Activated CD4-positive, alpha-beta T cell treated with anti-CD3 and anti-CD28 coated beads for 4 hours (primary cell): ENCODE data around the gene PLEKHA8.
"Not testable (repeated sequence)": the region's sequence is repeated elsewhere in the genome, so short reads cannot be mapped to it uniquely, and the experiment has no call there.

Experiments used
- DNase-seq, 2 donors: peaks; one replicate each; pipeline ENCODE4 v3.0.0-alpha.2; 2020

The PLEKHA8 gene

DNA sequence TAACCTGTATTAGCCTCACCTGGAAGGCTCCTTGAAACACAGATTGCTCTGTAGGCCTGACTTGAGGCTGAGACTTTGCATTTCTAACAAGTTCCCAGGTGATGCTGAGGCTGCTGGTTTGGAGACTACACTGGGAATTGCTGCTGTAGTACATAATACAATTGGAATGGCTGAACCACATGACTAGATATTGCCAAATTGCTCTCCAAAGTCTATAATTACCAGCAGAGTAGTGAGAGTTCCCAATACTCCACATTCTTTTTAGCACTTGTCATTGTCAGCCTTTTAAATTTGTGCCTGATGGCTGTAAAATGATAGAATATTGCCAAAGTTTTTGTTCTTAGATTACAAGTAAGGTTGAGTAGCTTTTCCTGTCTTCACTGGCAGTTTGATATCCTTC, 39.9 kb downstream of the PLEKHA8 start:
- no peak for DNase-seq

GRCh38 chr7:30069096-30069867, 41.1 kb downstream of the PLEKHA8 start:
- no peak for DNase-seq

GRCh38 chr7:30070052-30070451, 41.8 kb downstream of the PLEKHA8 start:
- no peak for DNase-seq

DNA sequence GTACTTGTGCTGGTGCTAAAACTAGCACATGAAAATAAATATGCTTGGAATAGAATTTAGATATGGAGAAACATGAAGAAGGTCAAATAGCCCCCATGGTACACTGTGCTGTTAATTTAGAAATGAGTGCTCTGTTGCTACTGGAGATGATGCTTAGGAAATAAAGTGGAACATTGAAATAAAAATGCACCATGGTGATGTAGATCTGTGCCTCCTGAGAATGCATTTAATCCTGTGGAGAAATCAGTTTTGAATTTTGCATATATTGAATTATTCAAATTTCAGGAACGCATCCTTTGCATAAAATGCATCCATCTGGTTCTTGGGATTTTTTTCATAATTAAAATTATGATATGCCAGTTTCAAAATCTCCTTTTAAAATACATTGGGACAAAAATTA, 44.5 kb downstream of the PLEKHA8 start:
- no peak for DNase-seq

DNA sequence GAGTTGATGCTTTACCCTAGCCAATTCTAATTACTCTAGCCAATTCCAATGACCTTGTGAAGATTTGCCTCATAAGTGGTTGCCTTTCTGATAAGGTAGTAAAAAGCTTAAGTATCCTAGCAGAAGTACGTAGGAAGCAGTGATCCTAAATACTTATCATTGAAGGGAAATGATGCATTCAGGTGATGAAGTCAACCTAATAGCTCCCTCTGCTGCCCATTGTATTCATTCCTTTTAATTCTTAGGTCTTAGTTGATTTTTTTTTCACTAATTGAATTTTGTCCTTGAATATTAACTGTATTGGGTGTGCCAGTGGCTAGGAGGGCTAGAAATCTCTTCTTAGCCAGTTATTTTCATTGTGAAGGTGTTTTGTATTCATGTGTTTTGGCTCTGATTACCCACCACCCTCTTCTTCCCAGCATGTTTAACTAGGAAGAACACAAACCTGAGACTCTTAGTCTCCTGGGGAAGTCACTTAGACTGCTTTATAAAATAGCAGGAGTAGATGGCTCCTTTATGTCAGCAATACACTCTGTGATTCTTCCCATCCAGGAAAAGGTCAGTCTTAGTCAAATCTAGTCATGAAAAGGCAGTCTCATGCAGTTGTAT, 46.3 kb downstream of the PLEKHA8 start:
- DNase-seq = no peak

DNA sequence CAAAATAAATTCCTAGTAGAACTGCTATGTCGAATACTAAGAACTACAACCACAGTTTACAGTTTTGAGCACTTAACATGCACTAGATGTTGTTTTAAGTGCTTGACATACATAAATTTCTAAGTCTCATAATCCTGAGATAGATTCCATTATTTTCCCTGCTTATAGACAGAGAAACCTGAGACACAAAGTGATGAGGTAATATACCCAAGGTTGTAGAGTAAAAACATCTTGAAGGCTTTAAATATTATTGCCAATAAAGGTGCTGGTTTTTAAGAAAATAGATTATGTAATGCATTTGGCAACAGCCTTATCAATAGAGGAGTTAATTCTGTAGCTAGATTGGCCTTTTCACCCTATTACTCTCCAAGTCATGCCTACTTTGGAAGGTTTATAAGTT, 48.2 kb downstream of the PLEKHA8 start:
- DNase-seq = no peak

DNA sequence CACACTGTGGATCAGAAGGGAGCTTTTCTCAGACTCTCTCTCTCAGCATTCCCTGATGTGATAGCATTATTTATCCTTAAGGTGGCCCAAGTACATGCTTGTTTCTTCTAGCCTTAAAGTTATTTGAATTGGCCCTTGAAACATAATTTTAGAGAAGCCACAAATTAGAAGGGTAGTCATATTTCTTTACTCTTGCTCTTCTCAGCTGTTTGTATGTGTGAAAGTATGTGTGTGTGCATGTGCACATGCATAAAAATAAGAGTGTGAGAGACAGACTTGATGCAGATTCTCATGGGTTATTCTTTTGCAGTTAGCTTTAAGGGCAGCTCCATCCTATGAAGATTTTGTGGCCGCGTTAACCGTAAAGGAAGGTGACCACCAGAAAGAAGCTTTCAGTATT, 50.1 kb downstream of the PLEKHA8 start:
- no peak for DNase-seq

GRCh38 chr7:30079880-30080279, 51.7 kb downstream of the PLEKHA8 start:
- no peak for DNase-seq

DNA sequence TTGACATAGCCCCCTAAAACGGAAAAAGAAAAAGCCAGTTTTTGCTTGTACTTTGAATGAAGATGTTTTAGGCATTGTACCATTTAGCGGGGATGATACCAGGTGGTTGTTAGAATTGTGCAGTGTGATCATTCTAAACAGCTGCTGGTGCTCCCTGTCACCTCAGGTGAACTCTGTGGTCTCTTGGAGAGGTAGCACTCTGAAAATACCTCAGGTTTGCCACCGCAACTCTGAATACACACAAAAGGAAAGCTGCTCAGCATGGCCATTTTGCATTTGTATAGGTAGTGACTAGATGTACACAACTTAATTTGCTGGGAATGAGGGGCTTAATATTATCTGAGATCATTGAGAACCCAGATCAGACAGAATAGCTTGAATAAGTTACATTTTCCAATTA, 52.6 kb downstream of the PLEKHA8 start:
- no peak for DNase-seq

DNA sequence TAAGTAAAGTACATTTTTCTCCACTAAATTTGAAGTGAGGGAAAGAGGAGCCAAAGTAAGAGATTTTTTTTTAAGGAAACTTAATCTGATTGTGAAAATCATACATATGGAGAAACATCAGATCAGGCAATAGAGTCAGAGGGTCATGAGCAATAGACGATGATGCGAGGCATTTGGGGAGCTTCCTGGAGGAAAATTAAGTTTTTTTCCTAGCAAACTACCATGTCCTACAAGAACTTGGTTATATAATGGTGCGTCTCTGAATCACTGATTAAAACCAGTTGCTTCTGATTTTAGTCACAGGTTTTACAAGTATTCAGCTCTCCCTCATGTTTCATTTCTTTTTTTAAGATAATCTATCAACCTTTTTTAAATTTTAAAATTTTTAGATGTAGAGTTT, 54.5 kb downstream of the PLEKHA8 start:
- no peak for DNase-seq

DNA sequence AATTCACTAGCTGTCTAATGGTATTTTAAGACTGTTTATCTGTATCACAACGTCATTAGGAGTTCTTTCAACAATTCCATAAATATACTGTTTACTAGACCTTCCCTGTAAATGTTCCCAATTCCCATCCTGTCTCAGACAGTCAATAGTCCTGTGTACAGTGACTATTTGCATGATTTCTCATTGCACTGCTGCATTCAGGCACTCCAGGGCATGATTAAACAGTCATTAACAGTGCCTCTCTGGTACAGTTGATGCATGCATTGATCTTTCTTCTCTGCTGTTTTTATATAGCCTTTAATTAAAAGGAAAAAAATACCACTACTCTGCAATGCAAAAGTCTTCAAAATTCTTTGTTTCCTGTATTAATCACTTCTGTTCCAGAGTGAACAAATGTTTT, 55.1 kb downstream of the PLEKHA8 start:
- no peak for DNase-seq

- DNase-seq = no peak
These were observed 56.0 kb downstream of the PLEKHA8 start for GRCh38 chr7:30084212-30084611.

GRCh38 chr7:30086529-30086928, 58.3 kb downstream of the PLEKHA8 start:
- no peak for DNase-seq

- DNase-seq = no peak
These were observed 59.2 kb downstream of the PLEKHA8 start for GRCh38 chr7:30087371-30087770.

DNA sequence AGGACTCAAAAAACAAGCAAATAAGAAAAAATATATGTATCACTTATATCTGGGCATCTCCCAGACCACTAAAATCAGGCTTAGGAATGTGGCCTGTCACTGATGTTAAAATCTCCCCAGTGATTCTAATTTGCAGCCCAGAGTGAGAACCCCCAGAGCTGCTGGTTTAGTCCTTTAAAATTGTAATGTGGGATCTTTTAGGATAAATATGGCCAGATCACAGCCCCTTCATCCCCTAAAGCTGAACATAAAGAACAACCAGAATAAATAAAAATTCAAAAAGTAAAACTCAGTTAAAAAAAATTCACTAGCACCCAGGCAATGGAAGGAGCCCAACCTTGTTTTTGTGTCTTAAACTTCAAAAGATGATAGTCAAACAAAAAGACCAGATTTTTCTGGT, 60.1 kb downstream of the PLEKHA8 start:
- no peak for DNase-seq

GRCh38 chr7:30090111-30090510, 61.9 kb downstream of the PLEKHA8 start:
- no peak for DNase-seq

- DNase-seq = no peak
These were observed 63.3 kb downstream of the PLEKHA8 start for GRCh38 chr7:30091491-30091912.

- no peak for DNase-seq
These were observed 63.8 kb downstream of the PLEKHA8 start for GRCh38 chr7:30091987-30092386.

DNA sequence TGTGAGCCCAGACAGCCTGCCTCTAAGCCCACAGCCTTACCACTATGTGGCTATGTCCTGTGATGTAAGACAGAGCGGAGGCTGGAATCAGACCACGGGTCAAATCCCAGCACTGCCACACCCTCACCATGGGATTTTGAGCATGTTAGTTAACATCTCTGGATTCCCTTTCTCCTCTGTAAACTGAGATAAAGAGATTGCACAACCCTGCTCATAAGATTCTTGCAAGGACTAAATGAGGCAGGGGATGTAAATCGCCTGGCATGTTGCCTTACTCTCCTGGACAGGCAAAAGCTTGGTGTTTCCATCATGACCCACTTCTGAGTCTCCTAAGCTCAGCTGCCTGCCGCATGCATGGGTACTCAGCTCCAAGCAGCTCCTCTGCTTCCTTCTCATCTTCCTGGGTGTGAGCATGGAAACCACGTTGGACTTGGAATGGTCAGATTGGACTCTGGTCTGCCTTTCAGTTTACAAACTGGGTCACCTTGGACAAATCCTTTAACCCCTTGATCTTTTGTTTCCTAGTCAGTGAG, 65.3 kb downstream of the PLEKHA8 start:
- DNase-seq = no peak

DNA sequence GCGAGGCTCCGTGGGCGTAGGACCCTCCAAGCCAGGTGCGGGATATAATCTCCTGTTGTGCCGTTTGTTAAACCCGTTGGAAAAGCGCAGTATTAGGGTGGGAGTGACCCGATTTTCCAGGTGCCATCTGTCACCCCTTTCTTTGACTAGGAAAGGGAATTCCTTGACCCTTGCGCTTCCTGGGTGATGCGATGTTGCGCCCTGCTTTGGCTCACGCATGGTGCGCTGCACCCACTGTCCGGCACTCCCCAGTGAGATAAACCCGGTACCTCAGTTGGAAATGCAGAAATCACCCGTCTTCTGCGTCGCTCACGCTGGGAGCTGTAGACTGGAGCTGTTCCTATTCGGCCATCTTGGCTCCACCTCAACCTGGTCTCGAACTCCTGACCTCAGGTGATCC, 70.4 kb downstream of the PLEKHA8 start:
- DNase-seq = not testable (repeated sequence)

- DNase-seq = no peak
These were observed 74.1 kb downstream of the PLEKHA8 start for GRCh38 chr7:30102281-30102680.

DNA sequence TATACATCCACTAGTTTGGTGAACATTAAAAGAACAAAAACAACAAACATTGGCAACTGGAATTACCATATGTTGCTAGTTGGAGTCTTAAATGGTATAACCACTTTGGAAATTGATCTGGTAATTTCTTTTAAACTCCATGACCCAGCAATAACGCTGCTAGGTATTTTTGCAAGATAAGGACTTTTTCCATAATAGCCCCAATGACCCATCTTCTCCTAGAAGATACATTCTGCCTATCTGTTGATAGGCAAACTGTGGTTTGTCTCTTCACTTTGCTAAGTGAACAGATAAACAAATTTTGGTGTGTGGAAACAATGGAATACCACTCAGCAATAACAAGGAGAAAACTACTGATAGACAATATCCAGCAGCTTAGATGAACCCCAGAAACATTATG, 75.9 kb downstream of the PLEKHA8 start:
- DNase-seq = no peak

DNA sequence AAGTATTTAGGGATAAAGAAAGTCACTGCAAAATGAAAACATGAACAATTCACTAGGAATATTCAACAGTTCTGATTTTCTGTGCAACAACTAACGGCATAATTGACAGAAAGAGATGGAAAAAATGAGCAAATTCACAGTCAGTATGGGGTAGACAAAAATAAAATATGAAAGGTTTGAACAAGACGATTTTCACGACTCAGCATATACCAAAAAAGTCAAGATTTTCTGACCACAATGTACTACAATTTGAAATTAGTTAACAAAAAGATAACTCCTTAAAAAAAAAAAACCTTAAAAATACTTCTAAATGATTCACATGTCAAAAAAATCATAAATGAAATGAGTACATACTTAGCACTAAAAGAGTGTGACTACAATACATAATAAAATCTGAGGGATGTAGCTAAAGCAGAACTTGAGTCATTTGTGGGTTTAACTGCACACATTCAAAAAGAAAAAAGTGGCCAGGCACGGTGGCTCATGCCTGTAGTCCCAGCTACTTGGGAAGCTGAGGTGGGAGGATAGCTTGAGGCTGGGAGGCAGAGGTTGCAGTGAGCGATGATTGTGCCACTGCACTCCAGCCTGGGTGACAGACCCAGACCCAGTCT, 84.0 kb downstream of the PLEKHA8 start:
- DNase-seq = no peak

GRCh38 chr7:30113144-30113543, 84.9 kb downstream of the PLEKHA8 start:
- DNase-seq = no peak
